ENCODE measurements around the gene TUT4. TPM values are rescaled to one million over a fixed set of nuclear protein-coding genes. Genes with fewer than 3 reads are reported as not detected.

The TUT4 gene
- total RNA-seq, 2 donors from 2014 or later, result 44.4 to 76.1 TPM

DNA sequence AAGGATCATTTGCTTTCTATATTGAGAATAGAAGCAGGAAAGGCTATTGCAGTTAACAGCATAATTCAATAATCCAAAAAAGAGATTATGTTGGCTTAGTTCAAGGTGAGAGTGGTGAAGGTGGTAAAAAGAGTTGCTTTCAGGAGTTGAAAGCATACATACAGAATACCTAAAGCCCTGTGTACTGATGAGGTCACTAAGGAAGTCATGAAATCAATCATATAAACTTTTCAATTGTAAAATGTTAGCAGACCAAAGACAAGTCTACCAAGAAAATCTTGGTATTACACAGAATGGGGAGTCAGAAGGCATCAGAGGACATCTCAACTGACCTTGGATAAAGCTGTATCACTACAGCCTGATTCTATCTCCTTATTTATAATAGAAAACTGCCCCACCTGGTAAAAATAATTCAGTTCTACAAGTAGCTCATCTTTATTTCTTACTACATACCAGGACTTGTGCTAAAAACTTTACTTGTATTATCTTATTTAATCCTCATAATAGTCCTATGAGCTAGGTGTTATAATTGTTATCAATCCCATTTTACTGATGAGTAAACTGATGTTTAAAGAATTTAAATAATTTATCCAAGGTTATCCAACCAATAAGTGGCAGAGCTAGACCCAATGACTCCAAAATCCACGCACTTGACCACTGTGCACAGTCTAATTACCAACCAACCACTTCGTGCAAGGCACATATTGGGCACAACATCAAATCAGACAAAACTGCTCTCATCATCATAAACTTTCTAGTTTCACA is 40.9 kb downstream of the TUT4 start:
- TF ChIP-seq POLR2AphosphoS5 (IDR thresholded peaks at IDR 0.05), result no peak
- no peak for TF ChIP-seq CTCF (IDR thresholded peaks at IDR 0.05)
- TF ChIP-seq POLR2A (IDR thresholded peaks at IDR 0.05), result no peak
- Histone ChIP-seq H3K27me3 (replicated peaks; ENCODE audit: insufficient read depth) (no peaks in the 10 kb centered on the region), H3K4me1 (replicated peaks) (no peaks in the 10 kb centered on the region), H3K4me3 (no peak overlapping the region), H3K27ac (no peak overlapping the region), H3K36me3 (no peaks in the 10 kb centered on the region), H3K9me3 (no peaks in the 10 kb centered on the region)
- no peak for DNase-seq (ENCODE audit: low spot score)
- WGBS, result 81% methylated on average over 2 of the region's 2 CpGs
- intact Hi-C loops (cut with DNase I), result no loop called here

DNA sequence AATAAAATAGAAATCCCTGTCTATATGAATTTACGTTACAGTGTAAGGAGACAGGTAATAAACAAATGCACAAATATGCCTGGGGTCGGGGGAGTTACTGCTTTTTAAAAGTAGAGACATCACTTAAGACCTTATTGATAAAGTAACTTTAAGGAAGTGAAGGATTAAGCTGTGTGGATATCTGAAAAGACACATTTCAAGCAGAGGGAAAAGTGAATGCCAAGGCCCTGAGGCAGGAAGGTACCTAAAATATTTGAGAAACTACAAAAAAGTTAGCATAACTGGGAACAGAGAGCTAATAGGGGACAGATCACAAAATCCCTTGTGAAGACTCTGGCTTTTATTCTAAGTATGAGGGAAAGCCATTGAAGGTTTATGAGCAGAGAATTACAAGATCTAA is 41.5 kb downstream of the TUT4 start:
- Histone ChIP-seq H3K36me3 (no peaks in the 10 kb centered on the region), H3K27me3 (replicated peaks; ENCODE audit: insufficient read depth) (no peaks in the 10 kb centered on the region), H3K9me3 (no peaks in the 10 kb centered on the region), H3K4me1 (replicated peaks) (no peaks in the 10 kb centered on the region), H3K4me3 (no peak overlapping the region), H3K27ac (no peak overlapping the region)
- DNase-seq (ENCODE audit: low spot score), result no peak
- intact Hi-C loops (cut with DNase I), result no loop called here
- TF ChIP-seq CTCF (IDR thresholded peaks at IDR 0.05) (no peak), POLR2A (IDR thresholded peaks at IDR 0.05) (no peak), POLR2AphosphoS5 (IDR thresholded peaks at IDR 0.05) (no peak)
- 74% methylated on average over 2 of the region's 2 CpGs for WGBS

DNA sequence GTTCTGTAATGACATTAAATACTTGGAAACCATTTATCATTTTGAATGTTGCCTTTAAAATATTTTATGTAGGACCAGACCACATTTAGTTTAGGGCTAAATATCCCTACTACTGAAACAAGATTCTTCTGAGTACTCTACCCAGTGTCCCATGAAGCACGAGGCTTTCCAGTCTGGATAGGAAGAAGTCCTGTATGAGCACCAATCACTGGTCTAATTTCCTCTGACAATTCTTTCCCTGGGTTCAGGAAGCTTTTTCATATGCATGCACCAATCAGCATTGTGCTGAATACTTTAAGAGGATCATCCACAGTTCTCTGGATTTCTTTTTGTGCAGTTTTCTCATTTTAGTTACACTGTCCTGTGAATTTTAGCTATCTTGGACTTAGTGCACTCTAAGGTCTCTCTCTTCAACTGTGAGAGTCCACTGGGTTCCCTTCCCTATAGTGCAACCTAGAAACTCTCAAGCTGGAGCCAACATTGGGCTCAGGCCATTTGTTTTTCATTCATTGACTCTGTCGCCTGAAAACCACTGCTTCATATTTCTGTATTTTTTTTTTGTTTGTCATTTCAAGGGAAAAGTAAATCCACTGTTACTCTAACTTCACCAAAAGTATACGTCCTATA is 45.9 kb downstream of the TUT4 start:
- Histone ChIP-seq H3K4me1 (replicated peaks) (no peaks in the 10 kb centered on the region), H3K27ac (no peak overlapping the region), H3K27me3 (replicated peaks; ENCODE audit: insufficient read depth) (no peaks in the 10 kb centered on the region), H3K4me3 (no peak overlapping the region), H3K36me3 (no peaks in the 10 kb centered on the region), H3K9me3 (no peaks in the 10 kb centered on the region)
- 90% methylated on average over 3 of the region's 3 CpGs for WGBS
- DNase-seq (ENCODE audit: low spot score), result no peak
- TF ChIP-seq POLR2A (IDR thresholded peaks at IDR 0.05) (no peak), CTCF (IDR thresholded peaks at IDR 0.05) (no peak), POLR2AphosphoS5 (IDR thresholded peaks at IDR 0.05) (no peak)
- intact Hi-C loops (cut with DNase I), result no loop called here

DNA sequence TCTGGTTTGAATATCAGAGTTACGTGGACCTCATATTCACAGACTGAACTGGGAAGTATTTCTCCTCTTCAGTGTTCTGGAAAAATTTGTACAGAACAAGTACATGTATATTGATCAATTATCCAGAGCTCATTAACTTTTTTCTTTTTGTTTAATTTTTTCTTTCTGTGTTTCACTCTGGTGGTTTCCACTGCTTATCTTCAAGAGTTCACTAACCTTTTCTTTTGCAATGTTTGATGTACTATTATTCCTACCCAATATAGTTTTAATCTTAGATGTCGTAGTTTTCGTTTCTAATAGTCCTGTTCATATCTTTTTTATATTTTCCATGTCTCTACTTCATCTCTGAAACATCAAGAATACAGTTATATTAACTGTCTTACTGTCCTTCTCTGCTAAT is 46.5 kb downstream of the TUT4 start:
- Histone ChIP-seq H3K27ac (no peak overlapping the region), H3K4me3 (no peak overlapping the region), H3K4me1 (replicated peaks) (no peaks in the 10 kb centered on the region), H3K36me3 (no peaks in the 10 kb centered on the region), H3K27me3 (replicated peaks; ENCODE audit: insufficient read depth) (no peaks in the 10 kb centered on the region), H3K9me3 (no peaks in the 10 kb centered on the region)
- no peak for TF ChIP-seq POLR2A (IDR thresholded peaks at IDR 0.05)
- no peak for TF ChIP-seq POLR2AphosphoS5 (IDR thresholded peaks at IDR 0.05)
- TF ChIP-seq CTCF (IDR thresholded peaks at IDR 0.05), result no peak
- no peak for DNase-seq (ENCODE audit: low spot score)
- intact Hi-C loops (cut with DNase I), result no loop called here
- 88% methylated on average over 3 of the region's 3 CpGs for WGBS

DNA sequence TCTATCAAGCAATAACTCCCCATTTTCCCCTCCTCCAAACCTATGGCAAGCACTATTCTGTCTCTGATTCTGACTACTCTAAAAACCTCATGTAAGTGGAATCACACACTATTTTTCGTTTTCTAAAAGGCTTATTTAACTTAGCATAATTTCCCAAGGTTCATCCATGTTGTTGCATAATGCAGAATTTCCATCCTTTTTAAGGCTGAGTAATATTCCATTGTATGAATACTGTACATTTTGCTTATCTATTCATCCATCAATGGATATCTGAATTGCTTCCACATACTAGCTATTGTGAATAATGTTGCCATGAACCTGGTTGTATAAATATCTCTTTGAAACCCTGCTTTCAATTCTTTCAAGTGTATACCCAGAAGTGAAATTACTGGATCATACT is 48.2 kb downstream of the TUT4 start:
- no peak overlapping the region for H3K4me3 ChIP-seq
- H3K27me3 ChIP-seq (replicated peaks; ENCODE audit: insufficient read depth), result no peaks in the 10 kb centered on the region
- H3K27ac ChIP-seq, result no peak overlapping the region
- H3K36me3 ChIP-seq, result no peaks in the 10 kb centered on the region
- intact Hi-C loops (cut with DNase I), result no loop called here
- TF ChIP-seq POLR2AphosphoS5 (IDR thresholded peaks at IDR 0.05) (no peak), POLR2A (IDR thresholded peaks at IDR 0.05) (no peak), CTCF (IDR thresholded peaks at IDR 0.05) (no peak)
- H3K9me3 ChIP-seq, result no peaks in the 10 kb centered on the region
- DNase-seq (ENCODE audit: low spot score), result no peak
- 95% methylated on average over 1 of the region's 1 CpG for WGBS
- no peaks in the 10 kb centered on the region for H3K4me1 ChIP-seq (replicated peaks)
